ENCODE data around the gene DSC3. TPM values are rescaled to one million over a fixed set of nuclear protein-coding genes. Genes with fewer than 3 reads are reported as not detected.

DSC3 gene
- total and polyA plus RNA-seq, 9 of the 15 experiments (the other 6 are each of a cell fraction or from before 2014, with no cell fraction given): 0.01 to 0.40 (median 0.07) TPM

- TF ChIP-seq ZNF277 (CRISPR knock-in tag; IDR thresholded peaks at IDR 0.05; ENCODE audit: borderline replicate concordance) (no peak), SMARCA5 (IDR thresholded peaks at IDR 0.05) (no peak), ZSCAN32 (CRISPR knock-in tag; IDR thresholded peaks at IDR 0.05) (no peak), ZNF445 (CRISPR knock-in tag; IDR thresholded peaks at IDR 0.05; ENCODE audit: low read depth) (no peak), NR1H2 (CRISPR knock-in tag; IDR thresholded peaks at IDR 0.05) (no peak), PTTG1 (tag; IDR thresholded peaks at IDR 0.05; ENCODE audit: low read depth) (no peak), MAFF (IDR thresholded peaks at IDR 0.05; ENCODE audit: low read length) (peak; percentile 87)
- TF ChIP-seq, protein P1, sequence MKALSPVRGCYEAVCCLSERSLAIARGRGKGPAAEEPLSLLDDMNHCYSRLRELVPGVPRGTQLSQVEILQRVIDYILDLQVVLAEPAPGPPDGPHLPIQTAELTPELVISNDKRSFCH (CRISPR knock-in tag; IDR thresholded peaks at IDR 0.05): no peak
- TF ChIP-seq, protein P1 (tag; IDR thresholded peaks at IDR 0.05): no peak
Observed at GRCh38 chr18:31066266-31066665, 23.7 kb upstream of the DSC3 start (continued).

- no peaks in the 10 kb centered on the region for H4K20me1 ChIP-seq (replicated peaks; ENCODE audit: control insufficient read depth, insufficient read depth, low read length)
- no TSS peak for BruUV-seq (replicated peaks)
- no peak overlapping the region for H3K27ac ChIP-seq (ENCODE audit: extremely low read depth, low read depth, low read length)
- in situ Hi-C loops (cut with MboI) (no loop called here), intact Hi-C loops (cut with micrococcal nuclease) (no loop called here)
- H3K36me3 ChIP-seq (ENCODE audit: control insufficient read depth, insufficient read depth, low read length): peaks cover 18% of the 10 kb centered on the region; the same call in 2 of the 3 replicates
- H3K9me1 ChIP-seq (ENCODE audit: control insufficient read depth, insufficient read depth, low read length): no peaks in the 10 kb centered on the region
- H2AFZ ChIP-seq (ENCODE audit: low read depth, low read length): no peak overlapping the region
- H3K4me3 ChIP-seq: no peak overlapping the region
- no peak overlapping the region for H3K4me2 ChIP-seq (ENCODE audit: insufficient read depth, low read length)
- DNase-seq (ENCODE audit: extremely low read depth in 1 of 4, low spot score in 3 of 4) (no peak), ATAC-seq (peak; percentile 40; the same call in 2 of the 3 replicates), FAIRE-seq (no peak)
- CTCF ChIA-PET (ENCODE audit: low intra/inter-chr PET ratio): no interaction called here
- WGBS (ENCODE audit: insufficient coverage, low coverage, missing lambda C conversion rate): 12% methylated on average over 6 of the region's 6 CpGs
- POLR2A ChIA-PET: no interaction called here
- H3K9ac ChIP-seq (ENCODE audit: insufficient read depth in 1 of 2, low read depth in 2 of 2, low read length in 2 of 2): no peak overlapping the region
- H3K27me3 ChIP-seq (ENCODE audit: control insufficient read depth in 2 of 2, insufficient read depth in 2 of 2, low read length in 2 of 2): no peaks in the 10 kb centered on the region
- H3K79me2 ChIP-seq (ENCODE audit: control insufficient read depth, insufficient read depth, low read length): no peaks in the 10 kb centered on the region
- H3K4me1 ChIP-seq (replicated peaks in 1 of 2; ENCODE audit: control insufficient read depth in 2 of 2, insufficient read depth in 2 of 2, low read length in 2 of 2): no peaks in the 10 kb centered on the region
- TF ChIP-seq RFX1 (IDR thresholded peaks at IDR 0.05) (peak; percentile 52), ASH1L (IDR thresholded peaks at IDR 0.05; ENCODE audit: borderline replicate concordance, low read depth, partially characterized antibody) (no peak)
- no peaks in the 10 kb centered on the region for H3K9me3 ChIP-seq (replicated peaks; ENCODE audit: control insufficient read depth, insufficient read depth, low read depth, low read length)
Observed at GRCh38 chr18:31065036-31065773, 22.7 kb upstream of the DSC3 start.
